IMR-90 (cell line): Measurements from ENCODE around the gene DENND6B. TPM values are rescaled to one million over a fixed set of nuclear protein-coding genes. Genes with fewer than 3 reads are reported as not detected.

Experiments
- ATAC-seq: fragments of 200-7000 bp; cut with Tn5 transposase; 2 replicates; pipeline ENCODE4 v1.9.1; 2020; ENCODE audit warnings: low read depth, mild to moderate bottlenecking, moderate library complexity
- BruUV-seq: library from RNA; stranded (reverse); fragments of 400-500 nt; replicated peaks from 2 replicates; lab custom pipeline; 2021; lab: Mats Ljungman, UMichigan
- CTCF ChIA-PET: fragments of 300-600 bp; formaldehyde crosslinking; extraction: SDS; loops from one replicate; lab custom pipeline; 2021; ENCODE audit warnings: antibody characterized with exemption; lab: Yijun Ruan, JAX
- POLR2A ChIA-PET: fragments of 300-600 bp; sonication (Branson Sonifier 250); formaldehyde crosslinking; loops from one replicate; lab custom pipeline; 2022; ENCODE audit warnings: antibody characterized with exemption; ENCODE audit not compliant: unreplicated experiment; lab: Charles Lee
- DNase-seq: peaks from one replicate; pipeline ENCODE4 v3.0.0; 2013
- H2AFZ ChIP-seq: replicated peaks from 2 replicates; pipeline ENCODE3; 2013; ENCODE audit warnings: low read length, mild to moderate bottlenecking; ENCODE audit not compliant: poor library complexity
- H2AK5ac ChIP-seq: 2 replicates; pipeline ENCODE4 v1.6.1; 2013; ENCODE audit warnings: low read depth, low read length, inconsistent platforms
- H2AK9ac ChIP-seq: replicated peaks from 2 replicates; pipeline ENCODE3; 2013; ENCODE audit warnings: mild to moderate bottlenecking, low read depth, low read length, moderate library complexity; ENCODE audit not compliant: poor library complexity
- H2BK120ac ChIP-seq: 2 replicates; pipeline ENCODE4 v1.6.1; 2013; ENCODE audit warnings: low read depth, low read length, inconsistent platforms
- H2BK15ac ChIP-seq: 3 replicates; pipeline ENCODE4 v1.6.1; 2013; ENCODE audit warnings: low read depth, low read length, inconsistent platforms
- H2BK20ac ChIP-seq: 2 replicates; pipeline ENCODE4 v1.6.1; 2013; ENCODE audit warnings: low read depth, mild to moderate bottlenecking, inconsistent platforms, low read length, moderate library complexity
- H2BK5ac ChIP-seq: 2 replicates; pipeline ENCODE4 v1.6.1; 2013; ENCODE audit warnings: mild to moderate bottlenecking, low read depth, low read length, inconsistent platforms; ENCODE audit not compliant: poor library complexity, severe bottlenecking
- H3K14ac ChIP-seq: replicated peaks from 2 replicates; pipeline ENCODE4 v1.6.1; 2013; ENCODE audit warnings: low read depth, low read length, inconsistent platforms
- H3K18ac ChIP-seq: 2 replicates; pipeline ENCODE4 v1.6.1; 2013; ENCODE audit warnings: low read depth, low read length, control low read depth
- H3K23ac ChIP-seq: 2 replicates; pipeline ENCODE4 v1.6.1; 2013; ENCODE audit warnings: low read depth, low read length, inconsistent platforms
- H3K27ac ChIP-seq: 2 replicates; pipeline ENCODE4 v1.5.1; 2013; ENCODE audit warnings: mild to moderate bottlenecking, control low read depth, low read length; ENCODE audit not compliant: insufficient read depth
- H3K27me3 ChIP-seq: 2 replicates; pipeline ENCODE4 v1.6.1; 2013; ENCODE audit warnings: low read length; ENCODE audit not compliant: control insufficient read depth, insufficient read depth
- H3K36me3 ChIP-seq: 2 replicates; pipeline ENCODE4 v1.6.1; 2013; ENCODE audit warnings: low read length, mixed read lengths; ENCODE audit not compliant: control insufficient read depth, insufficient read depth
- H3K4ac ChIP-seq: 2 replicates; pipeline ENCODE4 v1.6.1; 2013; ENCODE audit warnings: low read depth, low read length, inconsistent platforms
- H3K4me1 ChIP-seq: 2 replicates; pipeline ENCODE4 v1.6.1; 2013; ENCODE audit warnings: low read length, mixed read lengths; ENCODE audit not compliant: control insufficient read depth, insufficient read depth
- H3K4me2 ChIP-seq: 2 replicates; pipeline ENCODE4 v1.6.1; 2013; ENCODE audit warnings: low read depth, mild to moderate bottlenecking, control low read depth, low read length, moderate library complexity
- H3K4me3 ChIP-seq: 2 replicates; pipeline ENCODE4 v1.5.1; 2013; ENCODE audit warnings: low read depth, mild to moderate bottlenecking, control low read depth, low read length, moderate library complexity; ENCODE audit not compliant: insufficient read depth
- H3K56ac ChIP-seq: 2 replicates; pipeline ENCODE4 v1.6.1; 2013; ENCODE audit warnings: low read length, inconsistent platforms; ENCODE audit not compliant: insufficient read depth; ENCODE audit errors: extremely low read depth
- H3K79me1 ChIP-seq, 2 experiments: 2 replicates each; pipeline ENCODE4 v1.6.1; 2013; ENCODE audit warnings: low read length in 2 of 2, inconsistent platforms in 1 of 2, low read depth in 1 of 2
- H3K9ac ChIP-seq: 2 replicates; pipeline ENCODE4 v1.6.1; 2013; ENCODE audit warnings: low read depth, low read length, control low read depth
- H3K9me1 ChIP-seq: 2 replicates; pipeline ENCODE4 v1.6.1; 2013; ENCODE audit warnings: low read length, inconsistent platforms; ENCODE audit not compliant: insufficient read depth
- H3K9me3 ChIP-seq: 2 replicates; pipeline ENCODE4 v1.6.1; 2013; ENCODE audit warnings: low read length; ENCODE audit not compliant: control insufficient read depth, insufficient read depth
- H4K20me1 ChIP-seq: 2 replicates; pipeline ENCODE4 v1.6.1; 2013; ENCODE audit warnings: low read length, inconsistent platforms; ENCODE audit not compliant: insufficient read depth
- H4K5ac ChIP-seq: 2 replicates; pipeline ENCODE4 v1.6.1; 2013; ENCODE audit warnings: mild to moderate bottlenecking, low read depth, low read length, control low read depth
- H4K8ac ChIP-seq, 2 experiments: 2 replicates each; pipeline ENCODE4 v1.6.1; 2013; ENCODE audit warnings: low read depth in 2 of 2, low read length in 2 of 2, control low read depth in 1 of 2, inconsistent platforms in 1 of 2
- H4K91ac ChIP-seq: 2 replicates; pipeline ENCODE4 v1.6.1; 2013; ENCODE audit warnings: low read depth, low read length, inconsistent platforms; ENCODE audit not compliant: insufficient read depth
- BHLHE40 ChIP-seq: fragments of 150-350 bp; IDR thresholded peaks from 2 replicates; pipeline ENCODE4 v1.6.1; 2016; ENCODE audit warnings: mild to moderate bottlenecking, low read depth, low read length
- FOS ChIP-seq: fragments of 150-350 bp; IDR thresholded peaks from 2 replicates; pipeline ENCODE4 v1.6.1; 2016; ENCODE audit warnings: low read depth, low read length
- MAZ ChIP-seq: IDR thresholded peaks from 2 replicates; pipeline ENCODE4 v1.6.1; 2012; ENCODE audit warnings: low read depth, mild to moderate bottlenecking, low read length, improper control_type of control experiment, moderate library complexity, borderline replicate concordance
- POLR2A ChIP-seq: IDR thresholded peaks from 2 replicates; pipeline ENCODE4 v1.6.1; 2012; ENCODE audit warnings: mild to moderate bottlenecking, low read depth, low read length
- RAD21 ChIP-seq: IDR thresholded peaks from 2 replicates; pipeline ENCODE4 v1.6.1; 2012; ENCODE audit warnings: low read length, improper control_type of control experiment
- RCOR1 ChIP-seq: IDR thresholded peaks from 2 replicates; pipeline ENCODE4 v1.6.1; 2012; ENCODE audit warnings: mild to moderate bottlenecking, low read length, improper control_type of control experiment; ENCODE audit not compliant: insufficient replicate concordance
- WGBS, 2 experiments: methylation state at CpG; one replicate each; pipeline versions ENCODE4 v1.1.5 to v1.1.7; 2013; ENCODE audit warnings: missing lambda C conversion rate in 2 of 2; ENCODE audit not compliant: insufficient read length in 1 of 2; ENCODE audit errors: extremely low coverage in 2 of 2; 5-methylcytosine and 5-hydroxymethylcytosine counted together
- dilution Hi-C: fragments of 300-500 bp; cut with HindIII; formaldehyde crosslinking; loops from one replicate; pipeline ENCODE4 v1.14.3; 2018; ENCODE audit warnings: low sequenced_read_pairs; ENCODE audit not compliant: unreplicated experiment
- in situ Hi-C: fragments of 300-500 bp; cut with MboI; formaldehyde crosslinking; loops from 3 replicates; pipeline ENCODE4 v1.14.3; 2019; ENCODE audit warnings: low sequenced_read_pairs, inconsistent platforms, mixed read lengths
- intact Hi-C: fragments of 100-400 bp; cut with micrococcal nuclease; formaldehyde crosslinking; loops from 2 replicates; pipeline ENCODE4 v1.10.0; 2022
- polyA plus RNA-seq, 3 experiments: library from polyadenylated mRNA; depleted of rRNA; stranded (reverse); fragments of >200 nt; gene quantifications; 2 replicates each; pipeline ENCODE4 v1.2.3, GENCODE V29; 2012; ENCODE audit warnings: low replicate concordance in 1 of 3
- total RNA-seq: library from RNA; depleted of rRNA; stranded (reverse); fragments of >200 nt; gene quantifications from 2 replicates; pipeline ENCODE4 v1.2.3, GENCODE V29; 2012
- TF ChIP-seq, protein P1 (sequence below): fragments of 150-350 bp; IDR thresholded peaks from 2 replicates; pipeline ENCODE4 v1.6.1; 2016; ENCODE audit warnings: low read depth, mild to moderate bottlenecking, low read length, moderate library complexity, borderline replicate concordance
- TF ChIP-seq, protein P2 (sequence below): fragments of 150-350 bp; IDR thresholded peaks from 2 replicates; pipeline ENCODE4 v1.6.1; 2017; ENCODE audit warnings: mild to moderate bottlenecking, antibody characterized with exemption, low read length, low read depth

Gene DENND6B
- total and polyA plus RNA-seq, 2 of the 4 experiments (the other 2 are of a cell fraction): 0.36 to 4.9 TPM

DNA sequence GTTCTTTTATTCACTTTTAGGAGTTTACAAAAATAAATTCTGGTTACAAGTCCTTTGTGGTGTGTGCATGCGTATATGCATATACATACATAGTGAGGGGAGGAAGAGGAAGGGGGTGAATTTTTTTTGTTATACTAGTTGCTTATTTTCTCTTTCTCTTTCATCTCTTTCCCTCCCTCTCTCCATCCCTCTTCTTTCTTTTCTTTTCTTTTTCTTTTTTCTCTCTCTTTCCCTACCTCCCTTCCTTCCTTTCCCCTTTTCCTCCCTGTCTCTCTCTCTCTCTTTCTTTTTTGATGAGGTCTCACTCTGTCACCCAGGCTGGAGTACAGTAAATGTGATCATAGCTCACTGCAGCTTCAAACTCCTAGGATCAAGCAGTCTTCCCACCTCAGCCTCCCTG is 30.4 kb upstream of the DENND6B start:
- Histone ChIP-seq H4K20me1 (peaks cover 78% of the 10 kb centered on the region), H3K27me3 (no peaks in the 10 kb centered on the region), H3K4me1 (no peaks in the 10 kb centered on the region), H3K56ac (no peak overlapping the region), H3K27ac (no peak overlapping the region), H3K14ac (no peak overlapping the region), H2AK9ac (no peak overlapping the region), H2AFZ (no peak overlapping the region), H3K9me1 (peaks cover 18% of the 10 kb centered on the region), H3K9me3 (no peaks in the 10 kb centered on the region), H2BK20ac (no peak overlapping the region), H2BK5ac (no peak overlapping the region), H3K79me1 (peaks cover 19 to 52% of the 10 kb centered on the region in 2 experiments), H2AK5ac (no peak overlapping the region), H3K4me3 (no peak overlapping the region), H4K91ac (no peak overlapping the region), H4K5ac (no peak overlapping the region), H3K9ac (no peak overlapping the region), H3K36me3 (peaks cover 24% of the 10 kb centered on the region), H3K23ac (no peak overlapping the region), H3K18ac (no peak overlapping the region), H3K4me2 (no peak overlapping the region), H3K4ac (no peak overlapping the region), H4K8ac (no peak overlapping the region), H2BK15ac (no peak overlapping the region), H2BK120ac (no peak overlapping the region)
- DNase-seq: no peak
- in situ Hi-C loops (no loop called here), dilution Hi-C loops (no loop called here), intact Hi-C loops (no loop called here)
- no peak for TF ChIP-seq RAD21
- no peak for TF ChIP-seq MAZ
- no peak for TF ChIP-seq RCOR1
- TF ChIP-seq FOS: no peak
- TF ChIP-seq, protein P1, sequence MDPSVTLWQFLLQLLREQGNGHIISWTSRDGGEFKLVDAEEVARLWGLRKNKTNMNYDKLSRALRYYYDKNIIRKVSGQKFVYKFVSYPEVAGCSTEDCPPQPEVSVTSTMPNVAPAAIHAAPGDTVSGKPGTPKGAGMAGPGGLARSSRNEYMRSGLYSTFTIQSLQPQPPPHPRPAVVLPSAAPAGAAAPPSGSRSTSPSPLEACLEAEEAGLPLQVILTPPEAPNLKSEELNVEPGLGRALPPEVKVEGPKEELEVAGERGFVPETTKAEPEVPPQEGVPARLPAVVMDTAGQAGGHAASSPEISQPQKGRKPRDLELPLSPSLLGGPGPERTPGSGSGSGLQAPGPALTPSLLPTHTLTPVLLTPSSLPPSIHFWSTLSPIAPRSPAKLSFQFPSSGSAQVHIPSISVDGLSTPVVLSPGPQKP: no peak
- no peak for TF ChIP-seq POLR2A
- TF ChIP-seq BHLHE40: no peak
- TF ChIP-seq, protein P2, sequence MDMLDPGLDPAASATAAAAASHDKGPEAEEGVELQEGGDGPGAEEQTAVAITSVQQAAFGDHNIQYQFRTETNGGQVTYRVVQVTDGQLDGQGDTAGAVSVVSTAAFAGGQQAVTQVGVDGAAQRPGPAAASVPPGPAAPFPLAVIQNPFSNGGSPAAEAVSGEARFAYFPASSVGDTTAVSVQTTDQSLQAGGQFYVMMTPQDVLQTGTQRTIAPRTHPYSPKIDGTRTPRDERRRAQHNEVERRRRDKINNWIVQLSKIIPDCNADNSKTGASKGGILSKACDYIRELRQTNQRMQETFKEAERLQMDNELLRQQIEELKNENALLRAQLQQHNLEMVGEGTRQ: no peak
- WGBS, 2 experiments: no CpG with 5 or more reads among the region's 1 CpG
- ChIA-PET CTCF (interaction anchor here (0.6 kb wide), 1 partner anchor 146 kb away, joined by 5 read pairs; no protein-coding TSS in a partner anchor), POLR2A (no interaction called here)
- BruUV-seq: no TSS peak
- no peak for ATAC-seq
